Parathyroid adenoma (tissue), 2 donors: ENCODE data around the gene CFHR4.
A peak's percentile ranks its signal among the peaks of the same experiment; 100 is the strongest.
"Not testable (repeated sequence)": the region's sequence is repeated elsewhere in the genome, so short reads cannot be mapped to it uniquely, and the experiment has no call there.

Experiments
- H2AFZ ChIP-seq: fragments of 300-600 bp; sonication (generic); one replicate; pipeline ENCODE4 v1.7.0; 2017; ENCODE audit warnings: antibody characterized with exemption, mild to moderate bottlenecking
- H3K27ac ChIP-seq: fragments of 300-600 bp; sonication (generic); one replicate; pipeline ENCODE4 v1.7.0; 2017
- H3K27me3 ChIP-seq: fragments of 300-600 bp; sonication (generic); one replicate; pipeline ENCODE4 v1.7.0; 2017; ENCODE audit warnings: low read length; ENCODE audit not compliant: control insufficient read depth, insufficient read depth
- H3K36me3 ChIP-seq: fragments of 300-600 bp; sonication (generic); one replicate; pipeline ENCODE4 v1.7.0; 2017; ENCODE audit warnings: low read length; ENCODE audit not compliant: control insufficient read depth, insufficient read depth
- H3K4me1 ChIP-seq: fragments of 300-600 bp; sonication (generic); one replicate; pipeline ENCODE4 v1.7.0; 2017; ENCODE audit warnings: control low read depth
- H3K4me2 ChIP-seq: fragments of 300-600 bp; sonication (generic); one replicate; pipeline ENCODE4 v1.7.0; 2017; ENCODE audit warnings: low read length
- H3K4me3 ChIP-seq: fragments of 300-600 bp; sonication (generic); one replicate; pipeline ENCODE4 v1.7.0; 2017; ENCODE audit warnings: low read depth, low read length
- H3K79me2 ChIP-seq: fragments of 300-600 bp; sonication (generic); one replicate; pipeline ENCODE4 v1.7.0; 2017; ENCODE audit warnings: control low read depth
- H3K9ac ChIP-seq: fragments of 300-600 bp; sonication (generic); one replicate; pipeline ENCODE4 v1.7.0; 2017; ENCODE audit warnings: mild to moderate bottlenecking
- H3K9me3 ChIP-seq: fragments of 300-600 bp; sonication (generic); one replicate; pipeline ENCODE4 v1.7.0; 2017; ENCODE audit warnings: low read length; ENCODE audit not compliant: control insufficient read depth
- CTCF ChIP-seq: fragments of 300-600 bp; sonication (generic); IDR thresholded peaks from one replicate; pipeline ENCODE4 v1.7.0; 2017; ENCODE audit warnings: antibody characterized with exemption, mild to moderate bottlenecking
- donor health status: primary hyperparathyroidism.

The CFHR4 gene

GRCh38 chr1:196897158-196897828, 9.4 kb downstream of the CFHR4 start:
- Histone ChIP-seq H3K9me3 (no peaks in the 10 kb centered on the region), H3K4me1 (no peaks in the 10 kb centered on the region), H3K36me3 (no peaks in the 10 kb centered on the region), H3K27ac (no peak overlapping the region), H3K4me3 (no peak overlapping the region), H2AFZ (no peak overlapping the region), H3K4me2 (peak overlapping the region; percentile 67), H3K79me2 (no peaks in the 10 kb centered on the region), H3K9ac (no peak overlapping the region), H3K27me3 (no peaks in the 10 kb centered on the region)
- no peak for TF ChIP-seq CTCF

- Histone ChIP-seq H3K27me3 (no peaks in the 10 kb centered on the region), H3K9me3 (no peaks in the 10 kb centered on the region), H3K4me2 (no peak overlapping the region), H3K4me1 (no peaks in the 10 kb centered on the region), H3K9ac (no peak overlapping the region), H3K79me2 (no peaks in the 10 kb centered on the region), H3K4me3 (no peak overlapping the region), H2AFZ (no peak overlapping the region), H3K27ac (no peak overlapping the region), H3K36me3 (no peaks in the 10 kb centered on the region)
- TF ChIP-seq CTCF = no peak
Observed at GRCh38 chr1:196902344-196902743, 14.5 kb downstream of the CFHR4 start.

GRCh38 chr1:196910215-196910614, 22.4 kb downstream of the CFHR4 start:
- TF ChIP-seq CTCF = no peak

DNA sequence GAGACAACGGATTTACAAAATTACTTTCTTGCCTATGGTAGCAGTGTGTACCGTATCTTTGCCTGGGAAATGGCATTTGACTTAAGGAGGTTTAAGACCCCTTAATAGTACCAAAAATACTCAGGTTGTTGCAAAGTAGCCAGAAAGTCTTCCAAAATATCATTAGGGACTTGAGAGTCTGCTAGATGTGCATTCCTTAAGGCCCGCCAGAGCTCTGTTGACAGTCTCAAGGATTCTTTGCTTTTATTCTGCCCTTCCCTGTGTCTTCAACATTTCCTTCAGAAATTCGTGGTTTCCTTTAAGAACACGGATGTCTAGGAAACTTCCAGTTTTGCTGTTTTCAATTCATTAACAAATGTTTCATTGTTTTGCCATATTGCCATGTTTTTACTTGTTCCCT, 24.4 kb downstream of the CFHR4 start:
- not testable (repeated sequence) for H3K79me2 ChIP-seq, H3K36me3 ChIP-seq, H3K27ac ChIP-seq, H3K4me3 ChIP-seq, H3K9ac ChIP-seq, H3K4me1 ChIP-seq, H3K9me3 ChIP-seq, H3K27me3 ChIP-seq, H2AFZ ChIP-seq, H3K4me2 ChIP-seq

More at GRCh38 chr1:196910215-196910614, 22.4 kb downstream of the CFHR4 start:
- H3K9ac ChIP-seq = no peak overlapping the region
- H3K4me1 ChIP-seq = no peaks in the 10 kb centered on the region
- H3K36me3 ChIP-seq = no peaks in the 10 kb centered on the region
- H3K4me2 ChIP-seq = no peak overlapping the region
- H3K27me3 ChIP-seq = no peaks in the 10 kb centered on the region
- H3K79me2 ChIP-seq = no peaks in the 10 kb centered on the region
- no peak overlapping the region for H3K27ac ChIP-seq
- no peak overlapping the region for H2AFZ ChIP-seq
- no peak overlapping the region for H3K4me3 ChIP-seq
- no peaks in the 10 kb centered on the region for H3K9me3 ChIP-seq

DNA sequence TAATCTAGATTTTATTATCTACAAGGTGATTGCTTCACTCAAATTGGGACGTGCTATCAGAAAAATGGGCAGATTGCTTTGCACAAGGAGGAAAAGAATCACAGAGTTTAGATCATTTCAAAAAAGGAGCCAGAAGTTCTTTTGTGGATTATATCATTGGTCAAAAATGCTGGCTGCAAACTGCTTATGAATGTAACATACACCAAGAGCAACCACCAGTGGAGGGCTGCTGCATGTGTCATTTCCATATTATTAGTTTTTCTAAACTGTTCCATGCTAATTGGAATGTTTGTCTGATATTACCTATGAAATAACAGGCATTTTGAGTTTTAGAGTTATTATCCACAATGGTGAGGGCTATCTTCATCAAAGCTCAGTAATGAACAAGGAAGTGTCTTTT, 39.0 kb downstream of the CFHR4 start:
- not testable (repeated sequence) for H3K27ac ChIP-seq, H3K9ac ChIP-seq, H3K4me1 ChIP-seq, H3K4me2 ChIP-seq, H3K9me3 ChIP-seq, H3K36me3 ChIP-seq, H3K4me3 ChIP-seq, H2AFZ ChIP-seq, H3K27me3 ChIP-seq, H3K79me2 ChIP-seq

- H3K4me1 ChIP-seq, H3K4me3 ChIP-seq, H3K9me3 ChIP-seq, H2AFZ ChIP-seq, H3K9ac ChIP-seq, H3K27me3 ChIP-seq, H3K27ac ChIP-seq, H3K4me2 ChIP-seq, H3K36me3 ChIP-seq, H3K79me2 ChIP-seq: not testable (repeated sequence)
Observed at GRCh38 chr1:196932853-196933252, 45.0 kb downstream of the CFHR4 start.
